K562 (cell line): ENCODE results near the gene LCN12. TPM values are rescaled to one million over a fixed set of nuclear protein-coding genes. Genes with fewer than 3 reads are reported as not detected.
A peak's percentile ranks its signal among the peaks of the same experiment; 100 is the strongest.

Experiments
- CTBP1 ChIP-seq: fragments of 450-650 bp; IDR thresholded peaks from 2 replicates; pipeline ENCODE4 v1.6.1; 2016; ENCODE audit warnings: borderline replicate concordance
- ETV5 ChIP-seq: sonication (generic); formaldehyde crosslinking; IDR thresholded peaks from 2 replicates; pipeline ENCODE4 v1.4.0; 2020; ENCODE audit warnings: low read depth, mild to moderate bottlenecking, missing genetic modification reagents
- GTF2F1 ChIP-seq: IDR thresholded peaks from 2 replicates; pipeline ENCODE4 v1.6.1; 2011; ENCODE audit warnings: low read depth, low read length, improper control_type of control experiment
- KLF6 ChIP-seq: fragments of 250-450 bp; sonication (Bioruptor Pico); IDR thresholded peaks from 2 replicates; pipeline ENCODE4 v1.4.0; 2020; ENCODE audit warnings: mild to moderate bottlenecking, moderate library complexity, borderline replicate concordance
- LARP7 ChIP-seq: fragments of 450-650 bp; IDR thresholded peaks from 2 replicates; pipeline ENCODE4 v1.6.1; 2016
- LEF1 ChIP-seq: fragments of 450-650 bp; IDR thresholded peaks from 2 replicates; pipeline ENCODE4 v1.6.1; 2016; ENCODE audit warnings: mild to moderate bottlenecking
- MCM7 ChIP-seq, 2 experiments: fragments of 450-650 bp; IDR thresholded peaks; 2 replicates each; pipeline ENCODE4 v1.6.1; 2016 to 2018
- MGA ChIP-seq: fragments of 450-650 bp; IDR thresholded peaks from 2 replicates; pipeline ENCODE4 v1.6.1; 2016; ENCODE audit warnings: mild to moderate bottlenecking, moderate library complexity
- PML ChIP-seq: IDR thresholded peaks from 2 replicates; pipeline ENCODE4 v1.6.1; 2012; ENCODE audit warnings: low read length, inconsistent platforms
- RAD51 ChIP-seq: fragments of 450-650 bp; IDR thresholded peaks from 2 replicates; pipeline ENCODE4 v1.7.1; 2016; ENCODE audit warnings: low read depth, mild to moderate bottlenecking, borderline replicate concordance
- RCOR1 ChIP-seq, 2 experiments: IDR thresholded peaks; 2 replicates each; pipeline ENCODE4 v1.6.1; 2012; ENCODE audit warnings: low read depth in 2 of 2, low read length in 2 of 2, borderline replicate concordance in 1 of 2, improper control_type of control experiment in 1 of 2
- SNIP1 ChIP-seq: fragments of 450-650 bp; IDR thresholded peaks from 2 replicates; pipeline ENCODE4 v1.7.1; 2017; ENCODE audit warnings: low read depth, mild to moderate bottlenecking
- SRSF3 ChIP-seq: fragments of 200-400 bp; formaldehyde crosslinking; IDR thresholded peaks from 2 replicates; pipeline ENCODE4 v1.6.1; 2016; ENCODE audit warnings: mild to moderate bottlenecking, low read length, moderate library complexity; ENCODE audit not compliant: insufficient read depth
- TAF7 ChIP-seq: fragments of 450-650 bp; IDR thresholded peaks from 2 replicates; pipeline ENCODE4 v1.6.1; 2016; ENCODE audit warnings: missing genetic modification characterization, missing compliant biosample characterization
- ZC3H4 ChIP-seq: sonication (generic); formaldehyde crosslinking; IDR thresholded peaks from 2 replicates; pipeline ENCODE4 v1.9.0; 2021; ENCODE audit warnings: missing genetic modification reagents, borderline replicate concordance
- ZKSCAN8 ChIP-seq: fragments of 200-800 bp; sonication (Bioruptor generic); IDR thresholded peaks from 2 replicates; pipeline ENCODE4 v1.6.1; 2016; ENCODE audit warnings: missing genetic modification characterization, missing compliant biosample characterization
- ZNF174 ChIP-seq: fragments of 250-450 bp; sonication (Bioruptor Pico); IDR thresholded peaks from 2 replicates; pipeline ENCODE4 v1.4.0; 2020; ENCODE audit warnings: mild to moderate bottlenecking
- ZNF511 ChIP-seq: sonication (generic); formaldehyde crosslinking; IDR thresholded peaks from 2 replicates; pipeline ENCODE4 v1.8.0; 2022; ENCODE audit warnings: mild to moderate bottlenecking, missing genetic modification reagents
- ZNF551 ChIP-seq: fragments of 250-450 bp; sonication (Bioruptor Pico); IDR thresholded peaks from 2 replicates; pipeline ENCODE4 v1.5.0; 2021; ENCODE audit warnings: mild to moderate bottlenecking, moderate library complexity
- polyA plus RNA-seq, 8 experiments: library from polyadenylated mRNA; depleted of rRNA in 4 of 8; stranded (reverse) in 5 of 8; unstranded in 3 of 8; fragments of >200 nt; fragmentation: Nextera tagmentation in 2 of 8; fragmentation: Illumina TruSeq in 1 of 8; extraction: Ambion mirVana in 2 of 8; extraction: Trizol in 1 of 8; gene quantifications; 2 replicates each; pipeline versions ENCODE4 v1.2.1 to v1.2.3, GENCODE V29; 2011 to 2014; ENCODE audit warnings: inconsistent platforms in 1 of 8, missing spikeins in 1 of 8
- total RNA-seq, 7 experiments: library from RNA; depleted of rRNA in 6 of 7; stranded (reverse); fragments of >200 nt in 6 of 7; fragmentation: Illumina TruSeq in 2 of 7; extraction: Trizol in 2 of 7; gene quantifications; 2 replicates each; pipeline versions ENCODE4 v1.2.1 to v1.2.3, GENCODE V29; 2011 to 2021; ENCODE audit warnings: low replicate concordance in 1 of 7

Gene LCN12
- total and polyA plus RNA-seq, 9 of the 15 experiments (the other 6 are each of a cell fraction or from before 2014, with no cell fraction given) = 0.05 TPM; not detected in 8

- peak; percentile 93 for TF ChIP-seq RAD51
- no peak for TF ChIP-seq LARP7
- no peak for TF ChIP-seq LEF1
- TF ChIP-seq GTF2F1 = no peak
- no peak for TF ChIP-seq ZKSCAN8 (CRISPR knock-in tag)
- no peak for TF ChIP-seq ZNF174 (CRISPR knock-in tag)
- TF ChIP-seq SNIP1 = no peak
- TF ChIP-seq KLF6 = no peak
- TF ChIP-seq CTBP1 = no peak; the same call in 1 of the 2 replicates
- 0 out of 2 replicates have a peak, but pooled peaks have one; percentile 9 for TF ChIP-seq MGA
- no peak for TF ChIP-seq ZC3H4
- TF ChIP-seq ZNF551 = no peak
- TF ChIP-seq MCM7 (IDR thresholded peaks at IDR 0.05) = no peak
- no peak for TF ChIP-seq SRSF3
- no peak for TF ChIP-seq ETV5 (CRISPR knock-in tag)
- no peak for TF ChIP-seq TAF7 (tag)
- TF ChIP-seq ZNF511 (CRISPR knock-in tag) = no peak
- no peak for TF ChIP-seq PML
- no peak for TF ChIP-seq RCOR1 (IDR thresholded peaks at IDR 0.05; ENCODE audit: borderline replicate concordance in 1 of 2, low read depth in 2 of 2, low read length in 2 of 2)
Observed at GRCh38 chr9:136965771-136966484, 13.9 kb downstream of the LCN12 start (continued).
